PC-3 (cell line): Measurements from ENCODE around the gene PRICKLE2. TPM values are rescaled to one million over a fixed set of nuclear protein-coding genes. Genes with fewer than 3 reads are reported as not detected.

Source experiments
- ATAC-seq: fragments of 200-7000 bp; cut with Tn5 transposase; 2 replicates; pipeline ENCODE4 v1.9.1; 2020; ENCODE audit warnings: mild to moderate bottlenecking, moderate library complexity
- BruUV-seq: library from RNA; stranded (reverse); fragments of 400-500 nt; replicated peaks from 2 replicates; lab custom pipeline; 2021; lab: Mats Ljungman, UMichigan
- CTCF ChIA-PET: fragments of 300-600 bp; sonication (Branson Sonifier 250); formaldehyde crosslinking; loops from one replicate; lab custom pipeline; 2022; ENCODE audit warnings: antibody characterized with exemption; lab: Charles Lee
- POLR2A ChIA-PET: fragments of 300-600 bp; sonication (Branson Sonifier 250); formaldehyde crosslinking; loops from one replicate; lab custom pipeline; 2022; ENCODE audit warnings: antibody characterized with exemption; ENCODE audit not compliant: unreplicated experiment; lab: Charles Lee
- DNase-seq: peaks from one replicate; pipeline ENCODE4 v3.0.0-alpha.2; 2015
- H2AFZ ChIP-seq: fragments of 300-600 bp; sonication (generic); 2 replicates; pipeline ENCODE4 v1.6.0; 2016; ENCODE audit warnings: antibody characterized with exemption, low read length
- H3F3A ChIP-seq: fragments of 300-600 bp; sonication (generic); one replicate; pipeline ENCODE4 v1.6.0; 2017; ENCODE audit warnings: antibody characterized with exemption, low read length, control low read depth, mild to moderate bottlenecking; ENCODE audit not compliant: unreplicated experiment
- H3K27ac ChIP-seq: fragments of 300-600 bp; sonication (generic); 2 replicates; pipeline ENCODE4 v1.5.1; 2016; ENCODE audit warnings: mild to moderate bottlenecking, low read length
- H3K27me3 ChIP-seq: fragments of 300-600 bp; sonication (generic); 2 replicates; pipeline ENCODE4 v1.6.1; 2016; ENCODE audit warnings: low read length, mixed read lengths
- H3K36me3 ChIP-seq: fragments of 300-600 bp; sonication (generic); 2 replicates; pipeline ENCODE4 v1.6.1; 2016; ENCODE audit warnings: low read depth, mixed run types, low read length, mixed read lengths
- H3K4me1 ChIP-seq: fragments of 300-600 bp; sonication (generic); 2 replicates; pipeline ENCODE4 v1.5.1; 2016; ENCODE audit warnings: low read length; ENCODE audit not compliant: insufficient read depth
- H3K4me2 ChIP-seq: fragments of 300-600 bp; sonication (generic); 2 replicates; pipeline ENCODE4 v1.6.0; 2016; ENCODE audit warnings: low read length
- H3K4me3 ChIP-seq: fragments of 300-600 bp; sonication (generic); 2 replicates; pipeline ENCODE4 v1.5.1; 2016; ENCODE audit warnings: mild to moderate bottlenecking, low read length, mixed read lengths
- H3K79me2 ChIP-seq: fragments of 300-600 bp; sonication (generic); 2 replicates; pipeline ENCODE4 v1.6.1; 2017; ENCODE audit warnings: low read length, mixed read lengths
- H3K9ac ChIP-seq: fragments of 300-600 bp; sonication (generic); 2 replicates; pipeline ENCODE4 v1.6.0; 2016; ENCODE audit warnings: mild to moderate bottlenecking, low read length
- H3K9me2 ChIP-seq: fragments of 300-600 bp; sonication (generic); replicated peaks from 2 replicates; pipeline ENCODE4 v1.6.1; 2016; ENCODE audit warnings: mixed run types, low read length, mixed read lengths
- H3K9me3 ChIP-seq: fragments of 300-600 bp; sonication (generic); 2 replicates; pipeline ENCODE4 v1.6.1; 2016; ENCODE audit warnings: low read length, mixed read lengths
- H4K20me1 ChIP-seq: fragments of 300-600 bp; sonication (generic); 2 replicates; pipeline ENCODE4 v1.6.1; 2016; ENCODE audit warnings: low read length, mixed read lengths
- EZH2 ChIP-seq: fragments of 300-600 bp; sonication (generic); IDR thresholded peaks from one replicate; pipeline ENCODE4 v1.6.1; 2017; ENCODE audit warnings: antibody characterized with exemption, mild to moderate bottlenecking, low read length; ENCODE audit not compliant: unreplicated experiment
- EZH2phosphoT487 ChIP-seq: fragments of 300-600 bp; sonication (generic); IDR thresholded peaks from 2 replicates; pipeline ENCODE4 v1.6.1; 2018; ENCODE audit warnings: mild to moderate bottlenecking, antibody characterized with exemption, low read length, borderline replicate concordance
- intact Hi-C: fragments of 100-400 bp; cut with micrococcal nuclease; formaldehyde crosslinking; loops from 2 replicates; pipeline ENCODE4 v1.9.0; 2023
- total RNA-seq: library from RNA; depleted of rRNA; stranded (reverse); fragments of >200 nt; gene quantifications from 2 replicates; pipeline ENCODE4 v1.2.3, GENCODE V29; 2014
- TF ChIP-seq, protein P1 (sequence below): fragments of 300-600 bp; sonication (generic); conservative IDR thresholded peaks from 2 replicates; pipeline ENCODE4 v1.5.1; 2017; ENCODE audit warnings: antibody characterized with exemption, low read depth, mild to moderate bottlenecking, low read length

The PRICKLE2 gene
- total RNA-seq, 1 experiment from 2014 or later = 1.8 TPM

DNA sequence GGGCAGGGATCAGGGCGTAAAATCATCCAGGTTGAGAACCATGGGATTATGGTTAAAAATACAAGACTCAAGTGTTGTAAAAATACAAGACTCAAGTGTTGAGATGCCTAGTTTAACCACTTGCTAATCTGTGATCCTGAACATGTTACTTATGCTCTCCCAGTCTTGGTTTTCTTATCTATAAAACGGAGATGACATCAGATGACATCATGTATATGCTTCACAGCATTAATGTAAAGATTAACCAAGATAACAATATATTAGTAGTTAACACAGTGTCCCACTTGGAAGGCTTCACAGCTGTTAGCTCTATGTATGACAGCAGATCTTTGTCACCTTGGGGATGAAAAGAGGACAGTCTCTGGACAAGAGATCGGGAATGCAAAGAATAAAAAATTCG, 96.2 kb downstream of the PRICKLE2 start:
- no peaks in the 10 kb centered on the region for H3K36me3 ChIP-seq
- H3K27ac ChIP-seq = no peak overlapping the region
- H3K9me2 ChIP-seq = no peaks in the 10 kb centered on the region
- no peaks in the 10 kb centered on the region for H3K79me2 ChIP-seq
- no TSS peak for BruUV-seq
- no peak overlapping the region for H3K4me3 ChIP-seq
- DNase-seq (no peak), ATAC-seq (no peak)
- no peaks in the 10 kb centered on the region for H3K9me3 ChIP-seq
- H3K4me1 ChIP-seq = no peaks in the 10 kb centered on the region
- POLR2A ChIA-PET = no interaction called here
- H3F3A ChIP-seq = no peaks in the 10 kb centered on the region
- no peak overlapping the region for H2AFZ ChIP-seq
- H3K9ac ChIP-seq = no peak overlapping the region
- TF ChIP-seq, protein P1, sequence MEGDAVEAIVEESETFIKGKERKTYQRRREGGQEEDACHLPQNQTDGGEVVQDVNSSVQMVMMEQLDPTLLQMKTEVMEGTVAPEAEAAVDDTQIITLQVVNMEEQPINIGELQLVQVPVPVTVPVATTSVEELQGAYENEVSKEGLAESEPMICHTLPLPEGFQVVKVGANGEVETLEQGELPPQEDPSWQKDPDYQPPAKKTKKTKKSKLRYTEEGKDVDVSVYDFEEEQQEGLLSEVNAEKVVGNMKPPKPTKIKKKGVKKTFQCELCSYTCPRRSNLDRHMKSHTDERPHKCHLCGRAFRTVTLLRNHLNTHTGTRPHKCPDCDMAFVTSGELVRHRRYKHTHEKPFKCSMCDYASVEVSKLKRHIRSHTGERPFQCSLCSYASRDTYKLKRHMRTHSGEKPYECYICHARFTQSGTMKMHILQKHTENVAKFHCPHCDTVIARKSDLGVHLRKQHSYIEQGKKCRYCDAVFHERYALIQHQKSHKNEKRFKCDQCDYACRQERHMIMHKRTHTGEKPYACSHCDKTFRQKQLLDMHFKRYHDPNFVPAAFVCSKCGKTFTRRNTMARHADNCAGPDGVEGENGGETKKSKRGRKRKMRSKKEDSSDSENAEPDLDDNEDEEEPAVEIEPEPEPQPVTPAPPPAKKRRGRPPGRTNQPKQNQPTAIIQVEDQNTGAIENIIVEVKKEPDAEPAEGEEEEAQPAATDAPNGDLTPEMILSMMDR = no peak
- TF ChIP-seq EZH2phosphoT487 (no peak), EZH2 (no peak)
- CTCF ChIA-PET = no interaction called here
- intact Hi-C loops = no loop called here
- H3K27me3 ChIP-seq = no peaks in the 10 kb centered on the region
- H3K4me2 ChIP-seq = no peak overlapping the region
- no peaks in the 10 kb centered on the region for H4K20me1 ChIP-seq

DNA sequence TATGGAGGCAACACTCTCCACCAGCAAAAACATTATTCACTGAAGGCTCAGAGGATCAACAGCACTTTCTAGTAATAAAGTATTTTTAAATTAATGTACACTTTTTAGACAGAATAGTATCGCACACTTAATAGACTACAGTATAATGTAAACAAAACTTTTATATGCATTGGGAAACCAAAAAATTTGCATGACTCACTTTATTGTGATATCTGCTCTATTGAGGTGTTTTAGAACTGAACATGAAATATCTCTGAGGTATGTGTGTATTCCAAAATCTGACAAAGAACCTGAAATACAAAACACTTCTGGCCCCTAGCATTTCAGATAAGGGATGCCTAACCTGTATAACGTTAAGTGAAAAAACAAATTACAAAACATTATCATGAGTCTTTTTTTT, 99.7 kb downstream of the PRICKLE2 start:
- ATAC-seq (peak; percentile 76), DNase-seq (peak; percentile 39)
- H3K79me2 ChIP-seq = no peaks in the 10 kb centered on the region
- H3K4me2 ChIP-seq = no peak overlapping the region
- intact Hi-C loops = no loop called here
- no peaks in the 10 kb centered on the region for H3K4me1 ChIP-seq
- H3K9me3 ChIP-seq = no peaks in the 10 kb centered on the region
- H3K27me3 ChIP-seq = no peaks in the 10 kb centered on the region
- ChIA-PET CTCF (no interaction called here), POLR2A (no interaction called here)
- H4K20me1 ChIP-seq = no peaks in the 10 kb centered on the region
- H3K9me2 ChIP-seq = no peaks in the 10 kb centered on the region
- no peaks in the 10 kb centered on the region for H3K36me3 ChIP-seq
- H3K27ac ChIP-seq = no peak overlapping the region
- H3F3A ChIP-seq = no peaks in the 10 kb centered on the region
- no peak overlapping the region for H2AFZ ChIP-seq
- no peak for TF ChIP-seq EZH2phosphoT487
- TF ChIP-seq, protein P1 = no peak
- no peak for TF ChIP-seq EZH2
- BruUV-seq = no TSS peak
- no peak overlapping the region for H3K4me3 ChIP-seq
- no peak overlapping the region for H3K9ac ChIP-seq

DNA sequence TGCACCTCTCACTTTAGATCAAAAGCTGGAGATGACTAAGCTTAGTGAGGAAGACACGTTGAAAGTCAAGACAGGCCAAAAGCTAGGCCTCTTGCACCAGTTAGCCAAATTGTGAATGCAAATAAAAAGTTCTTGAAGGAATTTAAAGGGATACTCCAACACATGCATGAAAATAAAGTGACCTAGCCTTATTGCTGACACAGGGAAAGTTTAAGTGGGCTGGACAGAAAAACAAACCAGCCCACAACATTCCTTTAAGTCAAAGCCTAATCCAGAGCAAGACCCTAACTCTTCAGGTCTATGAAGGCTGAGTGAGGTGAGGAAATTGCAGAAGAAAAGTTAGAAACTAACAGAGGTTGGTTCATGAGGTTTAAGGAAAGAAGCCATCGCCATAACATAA, 101.3 kb downstream of the PRICKLE2 start:
- ATAC-seq (no peak), DNase-seq (no peak)
- Histone ChIP-seq H3K9me3 (no peaks in the 10 kb centered on the region), H3K27me3 (no peaks in the 10 kb centered on the region), H3F3A (no peaks in the 10 kb centered on the region), H3K4me1 (no peaks in the 10 kb centered on the region), H4K20me1 (no peaks in the 10 kb centered on the region), H3K27ac (no peak overlapping the region), H3K79me2 (no peaks in the 10 kb centered on the region), H3K4me3 (no peak overlapping the region), H3K9ac (no peak overlapping the region), H3K4me2 (no peak overlapping the region), H3K9me2 (no peaks in the 10 kb centered on the region), H3K36me3 (no peaks in the 10 kb centered on the region), H2AFZ (no peak overlapping the region)
- TF ChIP-seq EZH2 (no peak), EZH2phosphoT487 (no peak)
- TF ChIP-seq, protein P1 = no peak
- intact Hi-C loops = no loop called here
- no TSS peak for BruUV-seq
- POLR2A ChIA-PET = no interaction called here
- CTCF ChIA-PET = no interaction called here
